ENCODE results near the gene THRB. TPM values are rescaled to one million over a fixed set of nuclear protein-coding genes. Genes with fewer than 3 reads are reported as not detected.

The THRB gene
- total RNA-seq, 2 donors from 2014 or later: 0.24 to 0.26 TPM

GRCh38 chr3:24539699-24540098 lies 45.0 kb upstream of the THRB start:
- Histone ChIP-seq H3K4me1 (ENCODE audit: control insufficient read depth, insufficient read depth, low read length) (no peaks in the 10 kb centered on the region), H3K4me3 (ENCODE audit: low read length) (no peak overlapping the region), H3K27me3 (ENCODE audit: control insufficient read depth, insufficient read depth, low read length, poor library complexity, severe bottlenecking) (no peaks in the 10 kb centered on the region), H3K36me3 (ENCODE audit: control insufficient read depth, insufficient read depth, low read length) (no peaks in the 10 kb centered on the region), H3K9ac (ENCODE audit: extremely low read depth, low read length, poor library complexity, severe bottlenecking) (no peak overlapping the region), H3K9me3 (ENCODE audit: control insufficient read depth, low read length) (no peaks in the 10 kb centered on the region), H3K27ac (ENCODE audit: low read depth, low read length) (no peak overlapping the region)
- no peaks in the 10 kb centered on the region for H3K9me3 Mint-ChIP-seq
- no peaks in the 10 kb centered on the region for H3K4me1 Mint-ChIP-seq
- H3K27ac Mint-ChIP-seq: no peak overlapping the region
- H3K4me3 Mint-ChIP-seq: no peak overlapping the region
- no peak for DNase-seq
- TF ChIP-seq, protein P1, sequence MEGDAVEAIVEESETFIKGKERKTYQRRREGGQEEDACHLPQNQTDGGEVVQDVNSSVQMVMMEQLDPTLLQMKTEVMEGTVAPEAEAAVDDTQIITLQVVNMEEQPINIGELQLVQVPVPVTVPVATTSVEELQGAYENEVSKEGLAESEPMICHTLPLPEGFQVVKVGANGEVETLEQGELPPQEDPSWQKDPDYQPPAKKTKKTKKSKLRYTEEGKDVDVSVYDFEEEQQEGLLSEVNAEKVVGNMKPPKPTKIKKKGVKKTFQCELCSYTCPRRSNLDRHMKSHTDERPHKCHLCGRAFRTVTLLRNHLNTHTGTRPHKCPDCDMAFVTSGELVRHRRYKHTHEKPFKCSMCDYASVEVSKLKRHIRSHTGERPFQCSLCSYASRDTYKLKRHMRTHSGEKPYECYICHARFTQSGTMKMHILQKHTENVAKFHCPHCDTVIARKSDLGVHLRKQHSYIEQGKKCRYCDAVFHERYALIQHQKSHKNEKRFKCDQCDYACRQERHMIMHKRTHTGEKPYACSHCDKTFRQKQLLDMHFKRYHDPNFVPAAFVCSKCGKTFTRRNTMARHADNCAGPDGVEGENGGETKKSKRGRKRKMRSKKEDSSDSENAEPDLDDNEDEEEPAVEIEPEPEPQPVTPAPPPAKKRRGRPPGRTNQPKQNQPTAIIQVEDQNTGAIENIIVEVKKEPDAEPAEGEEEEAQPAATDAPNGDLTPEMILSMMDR (conservative IDR thresholded peaks at IDR 0.05): no peak
- WGBS, 2 experiments (ENCODE audit: insufficient coverage in 1 of 2, insufficient read length in 1 of 2): 94 to 96% methylated on average over 2 of the region's 2 CpGs
- H3K36me3 Mint-ChIP-seq (ENCODE audit: low read depth): no peaks in the 10 kb centered on the region
- H3K27me3 Mint-ChIP-seq (ENCODE audit: insufficient read depth): no peaks in the 10 kb centered on the region

GRCh38 chr3:24538891-24539290 lies 44.2 kb upstream of the THRB start:
- no peak overlapping the region for H3K27ac ChIP-seq (ENCODE audit: low read depth, low read length)
- 80 to 89% methylated on average over 1 to 2 of the region's 2 CpGs for WGBS, 2 experiments (ENCODE audit: insufficient coverage in 1 of 2, insufficient read length in 1 of 2)
- no peak for DNase-seq

GRCh38 chr3:24533561-24534193 lies 39.0 kb upstream of the THRB start:
- H3K27ac ChIP-seq (ENCODE audit: low read depth, low read length): no peak overlapping the region
- H3K27ac Mint-ChIP-seq: no peak overlapping the region
- no peaks in the 10 kb centered on the region for H3K36me3 ChIP-seq (ENCODE audit: control insufficient read depth, insufficient read depth, low read length)
- H3K4me3 Mint-ChIP-seq: no peak overlapping the region
- no peak overlapping the region for H3K9ac ChIP-seq (ENCODE audit: extremely low read depth, low read length, poor library complexity, severe bottlenecking)
- no peak for DNase-seq
- H3K4me1 Mint-ChIP-seq: no peaks in the 10 kb centered on the region
- no peaks in the 10 kb centered on the region for H3K36me3 Mint-ChIP-seq (ENCODE audit: low read depth)
- no peak overlapping the region for H3K4me3 ChIP-seq (ENCODE audit: low read length)
- TF ChIP-seq, protein P1 (conservative IDR thresholded peaks at IDR 0.05): no peak
- H3K9me3 Mint-ChIP-seq: no peaks in the 10 kb centered on the region
- no peaks in the 10 kb centered on the region for H3K27me3 Mint-ChIP-seq (ENCODE audit: insufficient read depth)
- H3K27me3 ChIP-seq (ENCODE audit: control insufficient read depth, insufficient read depth, low read length, poor library complexity, severe bottlenecking): no peaks in the 10 kb centered on the region
- no peaks in the 10 kb centered on the region for H3K9me3 ChIP-seq (ENCODE audit: control insufficient read depth, low read length)
- WGBS, 2 experiments (ENCODE audit: insufficient coverage in 1 of 2, insufficient read length in 1 of 2): 80 to 81% methylated on average over 7 to 10 of the region's 10 CpGs
- no peaks in the 10 kb centered on the region for H3K4me1 ChIP-seq (ENCODE audit: control insufficient read depth, insufficient read depth, low read length)

More at GRCh38 chr3:24538891-24539290, 44.2 kb upstream of the THRB start:
- no peaks in the 10 kb centered on the region for H3K36me3 Mint-ChIP-seq (ENCODE audit: low read depth)
- no peak overlapping the region for H3K4me3 Mint-ChIP-seq
- H3K4me1 Mint-ChIP-seq: no peaks in the 10 kb centered on the region
- Histone ChIP-seq H3K9ac (ENCODE audit: extremely low read depth, low read length, poor library complexity, severe bottlenecking) (no peak overlapping the region), H3K36me3 (ENCODE audit: control insufficient read depth, insufficient read depth, low read length) (no peaks in the 10 kb centered on the region), H3K27me3 (ENCODE audit: control insufficient read depth, insufficient read depth, low read length, poor library complexity, severe bottlenecking) (no peaks in the 10 kb centered on the region), H3K4me1 (ENCODE audit: control insufficient read depth, insufficient read depth, low read length) (no peaks in the 10 kb centered on the region), H3K9me3 (ENCODE audit: control insufficient read depth, low read length) (no peaks in the 10 kb centered on the region), H3K4me3 (ENCODE audit: low read length) (no peak overlapping the region)
- no peaks in the 10 kb centered on the region for H3K27me3 Mint-ChIP-seq (ENCODE audit: insufficient read depth)
- no peaks in the 10 kb centered on the region for H3K9me3 Mint-ChIP-seq
- TF ChIP-seq, protein P1 (conservative IDR thresholded peaks at IDR 0.05): no peak
- H3K27ac Mint-ChIP-seq: no peak overlapping the region
